Stimulated activated CD8-positive, alpha-beta memory T cell treated with anti-CD3 and anti-CD28 coated beads, Interleukin-15, amount 100 ng/mL, for 1 hour (primary cell): ENCODE results near the gene CDKAL1.
"Not testable (repeated sequence)": the region's sequence is repeated elsewhere in the genome, so short reads cannot be mapped to it uniquely, and the experiment has no call there.

Experiments
- DNase-seq: peaks from one replicate; pipeline ENCODE4 v3.0.0-alpha.2; 2020; ENCODE audit warnings: low read depth

CDKAL1 gene

DNA sequence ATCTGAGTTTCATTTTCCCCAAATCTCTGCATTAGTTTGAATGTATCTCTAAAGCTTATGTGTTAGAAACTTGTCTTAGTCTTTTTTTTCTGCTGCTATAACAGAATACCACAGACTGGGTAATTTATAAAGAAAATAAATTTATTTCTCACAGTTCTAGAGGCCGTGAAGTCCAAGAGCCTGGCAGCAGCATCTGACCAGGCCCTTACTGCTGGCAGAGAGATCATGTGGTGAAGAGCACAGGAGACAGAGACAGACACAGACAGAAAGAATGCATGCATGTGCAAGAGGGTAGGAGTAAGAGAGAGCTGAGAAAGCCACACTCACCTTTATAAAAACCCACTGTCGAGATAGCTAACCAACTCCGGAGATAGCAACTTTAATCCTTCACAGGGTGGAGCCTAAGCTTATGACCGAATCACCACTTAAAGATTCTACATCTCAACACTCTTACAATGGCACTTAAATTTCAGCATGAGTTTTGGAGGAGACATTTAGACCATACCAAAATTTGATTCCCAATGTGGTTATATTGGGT lies 646.6 kb downstream of the CDKAL1 start:
- DNase-seq, result no peak

DNA sequence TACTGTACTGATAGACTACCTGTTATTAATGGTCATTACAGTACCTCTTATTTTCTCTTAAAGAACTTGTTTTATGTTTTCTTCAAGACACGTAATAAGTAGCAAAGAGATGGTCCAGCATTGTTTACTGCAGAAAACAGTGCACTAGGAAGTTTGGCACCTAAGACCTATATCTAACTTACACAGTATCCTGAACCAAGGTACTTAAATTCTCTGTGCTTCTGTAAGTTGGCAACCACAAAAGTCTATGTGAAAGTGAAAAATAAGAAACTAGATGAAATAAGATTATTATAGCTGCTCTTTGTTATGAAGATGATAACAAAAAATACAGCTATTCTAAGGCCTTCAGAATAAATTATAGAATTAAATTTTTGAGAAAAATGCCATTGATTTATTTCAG lies 647.6 kb downstream of the CDKAL1 start:
- no peak for DNase-seq

DNA sequence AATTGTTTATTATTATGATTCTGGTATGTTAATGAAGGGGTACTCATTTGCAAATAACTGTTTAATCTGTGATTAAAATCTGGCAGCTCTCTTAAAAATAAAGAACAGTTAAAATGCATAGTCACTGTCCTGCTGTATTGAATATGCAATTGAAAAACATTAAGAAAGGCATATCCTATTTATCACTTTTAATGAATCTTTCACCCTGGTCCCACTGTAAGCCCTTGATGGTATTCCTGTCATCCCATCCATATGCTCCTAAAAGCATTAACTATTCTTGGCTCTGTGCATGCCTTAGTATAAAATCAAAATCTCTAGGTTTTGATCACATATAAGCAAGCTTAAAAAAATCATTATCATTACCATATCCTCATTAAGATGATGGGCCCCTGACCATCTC lies 648.3 kb downstream of the CDKAL1 start:
- no peak for DNase-seq

GRCh38 chr6:21185861-21186478 lies 651.7 kb downstream of the CDKAL1 start:
- no peak for DNase-seq

GRCh38 chr6:21186479-21187055 lies 652.3 kb downstream of the CDKAL1 start:
- DNase-seq, result no peak

GRCh38 chr6:21187485-21187884 lies 653.2 kb downstream of the CDKAL1 start:
- DNase-seq, result no peak

DNA sequence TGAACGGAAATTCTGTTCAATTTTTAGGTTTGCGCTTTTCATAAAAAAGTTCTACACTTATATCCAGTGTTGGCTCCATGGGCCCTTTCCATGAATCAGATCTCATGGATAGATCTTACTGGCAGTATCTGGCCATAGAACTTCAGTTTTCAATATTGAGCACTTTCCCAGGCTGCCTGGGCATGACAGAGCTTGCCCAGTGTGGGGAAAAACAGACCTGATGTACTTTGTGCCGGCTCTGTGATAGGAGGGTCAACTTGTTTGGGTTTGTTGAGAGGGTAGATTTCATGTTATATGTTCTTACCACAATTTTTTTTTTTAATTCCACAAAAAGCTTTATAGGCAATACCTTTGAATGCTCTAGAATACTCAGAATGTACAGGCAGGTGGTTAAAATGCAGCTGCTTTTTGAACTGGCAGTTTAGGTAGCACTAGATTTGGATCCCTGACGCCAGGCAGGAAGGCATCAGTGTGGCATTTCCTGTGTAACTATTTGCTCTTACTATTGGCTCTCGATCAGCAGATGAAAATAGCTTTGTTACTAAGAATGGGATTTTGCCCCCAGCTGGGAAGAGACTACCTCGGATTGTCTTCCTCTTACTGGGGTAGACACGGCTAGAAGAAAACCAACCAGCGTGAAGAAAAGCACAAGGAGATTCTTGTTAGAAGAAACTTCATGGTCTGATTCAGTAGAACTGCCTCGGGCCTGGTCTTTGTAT lies 654.4 kb downstream of the CDKAL1 start:
- no peak for DNase-seq

GRCh38 chr6:21189759-21190158 lies 655.5 kb downstream of the CDKAL1 start:
- DNase-seq, result no peak

- DNase-seq, result no peak
These were observed 656.4 kb downstream of the CDKAL1 start for GRCh38 chr6:21190701-21191100.

GRCh38 chr6:21193790-21194475 lies 659.7 kb downstream of the CDKAL1 start:
- no peak for DNase-seq

DNA sequence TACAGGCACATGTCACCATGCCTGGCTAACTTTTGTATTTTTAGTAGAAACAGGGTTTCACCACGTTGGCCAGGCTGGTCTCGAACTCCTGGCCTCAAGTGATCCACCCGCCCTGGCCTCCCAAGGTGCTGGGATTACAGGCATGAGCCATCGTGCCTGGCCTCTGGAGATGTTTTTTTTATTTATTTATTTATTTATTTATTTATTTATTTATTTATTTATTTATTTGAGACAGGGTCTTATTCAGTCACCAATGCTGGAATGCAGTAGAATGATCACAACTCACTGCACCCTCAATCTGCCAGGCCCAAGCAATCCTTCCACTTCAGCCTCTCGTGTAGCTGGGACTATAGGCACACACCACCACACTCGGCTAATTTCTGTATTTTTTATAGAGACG lies 661.0 kb downstream of the CDKAL1 start:
- DNase-seq, result not testable (repeated sequence)

- no peak for DNase-seq
These were observed 663.9 kb downstream of the CDKAL1 start for GRCh38 chr6:21198032-21198640.

DNA sequence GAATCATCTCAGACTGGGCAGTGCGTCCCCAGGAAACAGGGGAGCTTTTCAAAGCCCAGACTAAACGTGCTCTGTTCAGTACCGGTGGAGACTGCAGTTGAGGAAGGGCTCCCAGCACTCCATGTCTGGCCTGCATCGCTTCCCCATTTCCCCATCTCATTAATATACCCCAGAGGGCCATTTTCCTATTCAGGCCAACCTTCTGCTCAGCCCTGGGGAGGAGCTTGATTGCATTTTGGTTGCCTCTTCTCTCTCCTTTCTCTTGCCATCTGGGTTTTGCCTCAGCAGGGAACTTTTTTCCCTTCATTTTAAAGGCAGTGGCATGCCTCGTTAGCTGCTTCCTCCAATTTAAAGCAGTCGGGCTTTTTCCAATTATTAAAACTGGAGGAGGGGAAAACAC lies 665.0 kb downstream of the CDKAL1 start:
- DNase-seq, result no peak

DNA sequence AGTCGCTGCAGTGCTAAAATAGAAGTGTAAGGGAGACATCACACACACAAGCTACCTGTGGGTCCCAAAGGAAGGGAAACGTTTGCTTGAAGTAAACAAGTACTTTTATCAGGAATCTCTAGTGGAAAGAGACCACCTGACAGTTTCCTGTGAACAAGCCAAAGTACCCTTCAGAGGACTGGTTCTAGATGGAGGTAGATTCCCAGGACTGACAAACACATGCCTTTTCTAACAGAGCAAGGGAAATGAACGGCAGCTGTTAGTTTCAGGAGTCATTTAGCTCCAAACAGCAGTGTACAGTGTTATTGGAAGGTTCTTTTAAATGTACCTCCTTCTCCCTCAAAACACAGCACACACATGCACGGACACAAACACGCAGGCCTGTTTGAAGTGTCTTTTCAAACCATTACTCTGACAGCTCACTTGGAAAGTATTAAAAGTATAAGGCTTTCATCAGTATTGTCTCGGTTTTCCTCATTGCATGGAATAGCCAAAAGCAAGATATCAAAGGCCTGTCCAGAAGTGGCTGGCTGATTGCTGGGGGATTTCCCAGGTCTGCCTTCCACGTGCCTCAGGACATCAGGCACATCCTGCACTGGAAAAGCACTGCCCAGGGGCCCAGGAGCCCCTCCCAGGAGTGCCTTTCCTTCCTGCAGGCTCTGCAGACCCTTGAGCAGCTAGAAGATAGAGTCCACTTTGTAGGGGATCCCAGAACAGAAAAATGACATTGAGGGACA lies 666.0 kb downstream of the CDKAL1 start:
- no peak for DNase-seq

GRCh38 chr6:21201187-21201586 lies 666.9 kb downstream of the CDKAL1 start:
- DNase-seq, result no peak

- no peak for DNase-seq
These were observed 667.5 kb downstream of the CDKAL1 start for GRCh38 chr6:21201637-21202350.

GRCh38 chr6:21202521-21202920 lies 668.3 kb downstream of the CDKAL1 start:
- DNase-seq, result no peak

GRCh38 chr6:21204951-21205350 lies 670.7 kb downstream of the CDKAL1 start:
- DNase-seq, result no peak

DNA sequence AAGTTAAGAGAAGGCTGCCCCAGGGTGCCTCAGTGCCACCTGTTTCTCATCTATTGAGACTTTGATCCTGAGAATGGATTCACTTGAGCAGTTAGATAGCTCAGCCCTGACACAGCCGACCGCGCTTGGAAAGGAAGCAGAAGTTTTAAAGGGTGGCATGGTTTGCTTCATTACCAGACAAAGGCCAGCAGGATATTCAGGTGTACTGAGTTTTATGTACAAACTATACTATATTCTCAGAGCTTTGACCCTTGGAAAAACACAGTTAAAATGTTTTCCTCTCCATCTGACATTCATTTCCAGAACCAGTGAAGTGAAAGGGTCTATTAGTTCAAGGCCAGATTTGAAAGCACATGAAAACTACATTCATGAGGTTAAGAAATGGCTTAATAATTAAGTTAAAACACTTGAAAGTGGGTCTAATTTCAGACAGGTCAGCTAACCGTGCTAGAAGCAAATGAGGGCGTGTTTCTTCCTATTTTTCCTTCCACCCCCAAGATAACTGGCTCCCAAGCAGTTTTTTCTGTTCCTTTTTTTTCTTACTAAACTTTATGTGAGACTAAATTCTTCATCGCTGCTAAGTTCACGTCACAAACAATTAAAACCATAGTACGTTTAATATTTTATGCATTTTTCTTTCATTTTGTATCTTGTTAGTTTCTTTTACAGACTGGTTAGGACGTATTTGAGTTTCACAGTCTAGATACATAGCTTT lies 674.0 kb downstream of the CDKAL1 start:
- no peak for DNase-seq

GRCh38 chr6:21208796-21209186 lies 674.5 kb downstream of the CDKAL1 start:
- no peak for DNase-seq
